Gastrocnemius medialis (tissue), 4 donors: ENCODE data around the gene EPS8L1. TPM values are rescaled to one million over a fixed set of nuclear protein-coding genes. Genes with fewer than 3 reads are reported as not detected.

ENCODE experiments used
- ATAC-seq, 2 donors: fragments of 150-250 bp; one replicate each; pipeline ENCODE4 v1.9.1; 2016
- DNase-seq, 2 donors: peaks; one replicate each; pipeline ENCODE4 v3.0.0-alpha.2; 2019
- H3K27ac ChIP-seq, 4 donors: fragments of 200-600 bp; sonication (generic); 1 replicate in 1 of 4; 2 replicates in 3 of 4; pipeline ENCODE4 v1.5.1; 2016 to 2018; ENCODE audit warnings: mild to moderate bottlenecking in 2 of 4, moderate library complexity in 1 of 4
- H3K27me3 ChIP-seq, 3 donors: fragments of 200-600 bp; sonication (generic) in 2 of 3; 1 replicate in 1 of 3; 2 replicates in 2 of 3; pipeline versions ENCODE4 v1.5.1 to v1.6.0; 2016 to 2019; ENCODE audit warnings: mild to moderate bottlenecking in 1 of 3, moderate library complexity in 1 of 3
- H3K36me3 ChIP-seq, 2 donors: fragments of 200-600 bp; sonication (generic) in 1 of 2; one replicate each; pipeline ENCODE4 v1.5.1; 2017 to 2018
- H3K4me1 ChIP-seq, 2 donors: fragments of 200-600 bp; sonication (generic) in 1 of 2; one replicate each; pipeline ENCODE4 v1.5.1; 2016 to 2017; ENCODE audit warnings: mild to moderate bottlenecking in 2 of 2
- H3K4me3 ChIP-seq, 4 donors: fragments of 200-600 bp; sonication (generic) in 3 of 4; 1 replicate in 1 of 4; 2 replicates in 3 of 4; pipeline ENCODE4 v1.5.1; 2016 to 2019; ENCODE audit warnings: mild to moderate bottlenecking in 2 of 4
- H3K9me3 ChIP-seq, 3 donors: fragments of 200-600 bp; sonication (generic) in 2 of 3; 1 replicate in 1 of 3; 2 replicates in 2 of 3; pipeline ENCODE4 v1.5.1; 2016 to 2019
- POLR2A ChIP-seq, 2 donors: fragments of 450-650 bp; IDR thresholded peaks; one replicate each; pipeline ENCODE4 v1.6.1; 2017; ENCODE audit warnings: antibody characterized with exemption in 2 of 2, mild to moderate bottlenecking in 2 of 2, moderate library complexity in 2 of 2
- in situ Hi-C, 4 donors: fragments of 200-750 bp; cut with MboI; loops; one replicate each; pipeline versions ENCODE4 v1.15.0 to v1.8.0; 2017; ENCODE audit warnings: low sequenced_read_pairs in 4 of 4
- intact Hi-C: fragments of 100-400 bp; cut with DNase I; formaldehyde crosslinking; loops from one replicate; pipeline ENCODE4 v1.15.1; 2023; ENCODE audit warnings: low total_unique reads
- total RNA-seq, 4 donors: library from RNA; depleted of rRNA; stranded (reverse); fragments of >200 nt; gene quantifications; one replicate each; pipeline versions ENCODE4 v1.1.0 to v1.2.3, GENCODE V29; 2016
- TF ChIP-seq, protein P1 (sequence below), 5 experiments: fragments of 450-650 bp in 3 of 5; fragments of 200-600 bp in 2 of 5; sonication (generic) in 2 of 5; IDR thresholded peaks in 4 of 5; conservative IDR thresholded peaks in 1 of 5; 1 replicate in 4 of 5; 2 replicates in 1 of 5; pipeline ENCODE4 v1.5.1; 2016 to 2019; ENCODE audit warnings: antibody characterized with exemption in 5 of 5, mild to moderate bottlenecking in 3 of 5, moderate library complexity in 3 of 5

The EPS8L1 gene
- total RNA-seq, 4 donors from 2014 or later: 0.25 to 2.4 (median 1.3) TPM

GRCh38 chr19:55071913-55072312 is 3.8 kb upstream of the EPS8L1 start:
- no peaks in the 10 kb centered on the region for H3K9me3 ChIP-seq
- no peaks in the 10 kb centered on the region for H3K4me1 ChIP-seq
- no peak overlapping the region for H3K4me3 ChIP-seq
- DNase-seq (no peak), ATAC-seq (no peak)
- peaks cover 45 to 85% (median 47%) of the 10 kb centered on the region in 3 donors for H3K27me3 ChIP-seq
- no peaks in the 10 kb centered on the region for H3K36me3 ChIP-seq
- no peak overlapping the region for H3K27ac ChIP-seq
- in situ Hi-C loops (no loop called here), intact Hi-C loops (no loop called here)
- TF ChIP-seq, protein P1, sequence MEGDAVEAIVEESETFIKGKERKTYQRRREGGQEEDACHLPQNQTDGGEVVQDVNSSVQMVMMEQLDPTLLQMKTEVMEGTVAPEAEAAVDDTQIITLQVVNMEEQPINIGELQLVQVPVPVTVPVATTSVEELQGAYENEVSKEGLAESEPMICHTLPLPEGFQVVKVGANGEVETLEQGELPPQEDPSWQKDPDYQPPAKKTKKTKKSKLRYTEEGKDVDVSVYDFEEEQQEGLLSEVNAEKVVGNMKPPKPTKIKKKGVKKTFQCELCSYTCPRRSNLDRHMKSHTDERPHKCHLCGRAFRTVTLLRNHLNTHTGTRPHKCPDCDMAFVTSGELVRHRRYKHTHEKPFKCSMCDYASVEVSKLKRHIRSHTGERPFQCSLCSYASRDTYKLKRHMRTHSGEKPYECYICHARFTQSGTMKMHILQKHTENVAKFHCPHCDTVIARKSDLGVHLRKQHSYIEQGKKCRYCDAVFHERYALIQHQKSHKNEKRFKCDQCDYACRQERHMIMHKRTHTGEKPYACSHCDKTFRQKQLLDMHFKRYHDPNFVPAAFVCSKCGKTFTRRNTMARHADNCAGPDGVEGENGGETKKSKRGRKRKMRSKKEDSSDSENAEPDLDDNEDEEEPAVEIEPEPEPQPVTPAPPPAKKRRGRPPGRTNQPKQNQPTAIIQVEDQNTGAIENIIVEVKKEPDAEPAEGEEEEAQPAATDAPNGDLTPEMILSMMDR (IDR thresholded peaks at IDR 0.05 in 4 of 5, conservative IDR thresholded peaks at IDR 0.05 in 1 of 5): no peak
- TF ChIP-seq POLR2A (IDR thresholded peaks at IDR 0.05): no peak

DNA sequence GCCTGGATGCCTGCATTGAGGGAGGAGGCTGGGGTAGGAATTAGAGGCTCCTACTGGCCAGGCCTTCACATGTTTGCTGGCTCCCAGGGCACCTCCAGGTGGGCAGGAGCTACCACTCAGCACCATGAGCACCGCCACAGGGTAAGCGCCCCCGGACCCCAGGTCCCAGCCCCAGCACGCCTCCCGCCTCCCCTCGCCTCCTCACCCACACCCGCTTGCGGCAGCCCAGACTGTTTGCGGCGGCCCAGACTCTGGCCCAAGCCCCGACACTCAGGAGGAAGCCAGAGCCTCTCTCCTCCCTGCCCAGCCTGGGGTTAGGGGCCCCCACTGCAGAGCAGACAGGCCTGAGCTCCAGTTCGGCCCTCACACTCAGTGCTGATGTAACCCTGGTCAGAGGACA is 652 bp downstream of the EPS8L1 start:
- TF ChIP-seq POLR2A (IDR thresholded peaks at IDR 0.05): no peak
- TF ChIP-seq, protein P1 (IDR thresholded peaks at IDR 0.05 in 4 of 5, conservative IDR thresholded peaks at IDR 0.05 in 1 of 5): no peak
- Histone ChIP-seq H3K27me3 (peaks cover 44 to 76% (median 48%) of the 10 kb centered on the region in 3 donors), H3K9me3 (no peaks in the 10 kb centered on the region), H3K4me3 (no peak overlapping the region), H3K36me3 (no peaks in the 10 kb centered on the region), H3K4me1 (peaks cover 5 to 11% of the 10 kb centered on the region in 2 donors), H3K27ac (no peak overlapping the region)
- in situ Hi-C loops: no loop called here
- ATAC-seq: no peak
- intact Hi-C loops: no loop called here
- no peak for DNase-seq

DNA sequence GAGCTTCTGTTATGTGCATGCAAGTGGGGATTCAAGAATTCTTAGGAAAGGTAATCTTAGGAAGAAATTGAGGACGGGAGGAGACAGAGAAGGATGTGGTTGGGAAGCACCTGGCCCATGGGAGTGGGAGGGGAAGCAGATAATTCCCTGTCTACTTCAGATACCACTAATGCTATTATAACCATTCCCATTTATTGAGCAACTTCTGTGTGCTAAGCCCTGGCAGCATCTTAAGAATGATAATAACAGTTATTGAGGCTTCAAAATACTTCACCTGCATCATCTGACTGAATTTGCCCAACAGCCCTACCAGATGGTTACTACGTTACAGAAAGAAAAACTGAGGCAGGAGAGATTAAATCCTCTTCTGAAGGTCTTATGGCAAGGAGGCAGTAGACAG is 1.4 kb downstream of the EPS8L1 start:
- DNase-seq: no peak
- H3K27me3 ChIP-seq: peaks cover 48 to 76% (median 48%) of the 10 kb centered on the region in 3 donors
- H3K4me3 ChIP-seq: no peak overlapping the region
- H3K36me3 ChIP-seq: no peaks in the 10 kb centered on the region
- TF ChIP-seq POLR2A (IDR thresholded peaks at IDR 0.05): no peak
- TF ChIP-seq, protein P1 (IDR thresholded peaks at IDR 0.05 in 4 of 5, conservative IDR thresholded peaks at IDR 0.05 in 1 of 5): no peak
- H3K27ac ChIP-seq: no peak overlapping the region
- in situ Hi-C loops: no loop called here
- intact Hi-C loops: no loop called here
- ATAC-seq: no peak
- H3K4me1 ChIP-seq: peaks cover 6 to 15% of the 10 kb centered on the region in 2 donors
- H3K9me3 ChIP-seq: no peaks in the 10 kb centered on the region

DNA sequence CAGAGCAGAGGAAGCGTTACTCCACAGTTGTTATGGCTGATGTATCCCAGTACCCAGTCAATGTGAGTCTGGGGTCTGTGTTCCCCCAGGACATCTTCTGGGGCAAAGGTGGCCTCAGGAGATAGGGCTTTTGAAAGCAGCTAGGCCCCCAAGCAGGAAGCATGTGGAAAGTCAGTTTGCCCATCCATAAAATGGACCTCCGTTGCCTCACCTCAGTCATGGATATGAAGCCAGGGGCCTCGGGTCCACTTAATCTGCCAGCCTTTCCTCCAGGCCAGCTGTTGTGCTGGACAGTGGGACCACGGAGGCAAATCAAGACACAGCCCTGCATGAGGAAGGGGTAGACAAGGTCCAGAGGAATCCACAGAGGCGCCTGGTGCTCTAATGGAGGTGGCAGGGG is 3.3 kb downstream of the EPS8L1 start:
- H3K27ac ChIP-seq: no peak overlapping the region
- no peaks in the 10 kb centered on the region for H3K36me3 ChIP-seq
- TF ChIP-seq, protein P1 (IDR thresholded peaks at IDR 0.05 in 4 of 5, conservative IDR thresholded peaks at IDR 0.05 in 1 of 5): no peak
- no peak for TF ChIP-seq POLR2A (IDR thresholded peaks at IDR 0.05)
- intact Hi-C loops (no loop called here), in situ Hi-C loops (no loop called here)
- ATAC-seq (no peak), DNase-seq (no peak)
- H3K27me3 ChIP-seq: peaks cover 56 to 78% (median 66%) of the 10 kb centered on the region in 3 donors
- peaks cover 6 to 18% of the 10 kb centered on the region in 2 donors for H3K4me1 ChIP-seq
- H3K4me3 ChIP-seq: no peak overlapping the region
- no peaks in the 10 kb centered on the region for H3K9me3 ChIP-seq
